Tracheal epithelial cell (primary cell): Measurements from ENCODE around the gene PSMC3IP. TPM values are rescaled to one million over a fixed set of nuclear protein-coding genes. Genes with fewer than 3 reads are reported as not detected.

Experiments
- total RNA-seq: library from RNA; depleted of rRNA; stranded (reverse); fragments of >200 nt; gene quantifications from 2 replicates; pipeline ENCODE4 v1.2.1, GENCODE V29; 2014

Gene PSMC3IP, protein sequence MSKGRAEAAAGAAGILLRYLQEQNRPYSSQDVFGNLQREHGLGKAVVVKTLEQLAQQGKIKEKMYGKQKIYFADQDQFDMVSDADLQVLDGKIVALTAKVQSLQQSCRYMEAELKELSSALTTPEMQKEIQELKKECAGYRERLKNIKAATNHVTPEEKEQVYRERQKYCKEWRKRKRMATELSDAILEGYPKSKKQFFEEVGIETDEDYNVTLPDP
- 1.1 and 1.9 TPM in 2 replicates for total RNA-seq

DNA sequence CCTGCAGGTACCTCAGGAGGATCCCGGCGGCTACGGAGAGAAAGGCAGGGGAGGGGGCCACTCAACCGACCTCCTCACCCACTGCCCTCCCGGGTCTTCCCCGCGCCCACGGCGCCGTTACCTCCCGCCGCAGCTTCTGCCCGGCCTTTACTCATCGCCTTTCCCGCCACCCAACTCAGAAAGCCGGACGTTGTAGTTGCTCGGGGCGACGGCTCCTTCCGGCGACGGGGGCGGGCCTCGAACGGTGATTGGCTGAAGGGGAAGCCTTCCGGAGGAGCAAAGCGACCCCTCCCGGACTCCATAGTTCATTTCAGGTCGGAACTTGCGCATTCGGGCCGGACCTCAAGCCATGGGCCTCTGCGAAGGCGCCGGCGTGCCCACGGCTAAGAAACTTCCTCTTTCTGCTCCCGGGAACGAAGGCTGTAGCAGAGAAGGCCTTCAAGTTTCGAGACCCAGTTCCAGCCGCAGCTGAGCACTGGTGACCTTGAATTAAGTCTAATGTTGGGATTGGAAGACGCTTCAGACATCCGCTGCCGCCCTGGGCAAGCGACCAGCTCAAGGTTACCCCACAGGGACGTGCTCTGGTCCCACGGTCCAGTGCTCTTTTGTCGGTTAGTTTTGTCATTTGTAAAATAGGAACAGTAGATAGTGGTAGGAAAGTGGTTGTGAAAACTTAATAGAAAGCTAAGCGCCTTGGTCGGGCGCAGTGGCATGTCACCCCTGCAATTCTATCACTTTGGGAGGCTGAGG is at the start of gene PSMC3IP:
PSMC3IP (minus strand) TSS at position 198 of the 750 bp plus-strand sequence; CDS start at position 155, 43 bp downstream.

DNA sequence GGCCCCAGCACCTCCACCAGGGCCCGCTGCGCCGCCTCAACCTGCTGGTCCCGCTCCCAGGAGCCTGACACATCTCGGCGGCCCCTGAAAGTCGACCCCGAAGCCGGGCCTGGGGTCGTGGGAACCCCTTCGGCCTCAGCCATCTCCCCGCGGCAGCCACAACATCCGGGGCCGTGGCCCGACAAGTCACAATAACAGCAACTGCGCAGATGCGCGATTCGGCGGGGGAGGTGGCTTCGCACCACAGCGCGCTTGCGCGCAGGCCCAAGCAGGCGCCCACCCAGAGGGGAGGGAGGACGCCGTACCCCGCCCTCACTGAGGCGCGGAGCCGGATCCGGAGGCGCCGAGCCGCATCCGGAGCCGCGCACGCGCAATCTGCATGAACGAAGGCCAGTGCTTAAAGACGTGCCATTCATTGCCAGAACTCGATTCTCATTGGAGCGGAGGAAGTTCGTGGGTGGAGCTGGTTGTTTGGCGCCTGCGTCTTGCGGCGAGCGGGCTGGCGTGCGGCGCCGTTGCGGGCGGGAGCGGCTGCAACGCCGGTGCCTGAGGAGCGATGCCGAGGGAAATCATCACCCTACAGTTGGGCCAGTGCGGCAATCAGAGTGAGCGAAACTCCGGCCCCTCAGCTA is 31.8 kb upstream of the PSMC3IP start, which contains the start of the genes RETREG3 and TUBG1:
RETREG3 (minus strand) TSS at position 193 of the 632 bp plus-strand sequence; CDS start at position 143, 50 bp downstream.
TUBG1 (plus strand) TSS at position 502 of the 632 bp plus-strand sequence; CDS start at position 557, 55 bp downstream.

DNA sequence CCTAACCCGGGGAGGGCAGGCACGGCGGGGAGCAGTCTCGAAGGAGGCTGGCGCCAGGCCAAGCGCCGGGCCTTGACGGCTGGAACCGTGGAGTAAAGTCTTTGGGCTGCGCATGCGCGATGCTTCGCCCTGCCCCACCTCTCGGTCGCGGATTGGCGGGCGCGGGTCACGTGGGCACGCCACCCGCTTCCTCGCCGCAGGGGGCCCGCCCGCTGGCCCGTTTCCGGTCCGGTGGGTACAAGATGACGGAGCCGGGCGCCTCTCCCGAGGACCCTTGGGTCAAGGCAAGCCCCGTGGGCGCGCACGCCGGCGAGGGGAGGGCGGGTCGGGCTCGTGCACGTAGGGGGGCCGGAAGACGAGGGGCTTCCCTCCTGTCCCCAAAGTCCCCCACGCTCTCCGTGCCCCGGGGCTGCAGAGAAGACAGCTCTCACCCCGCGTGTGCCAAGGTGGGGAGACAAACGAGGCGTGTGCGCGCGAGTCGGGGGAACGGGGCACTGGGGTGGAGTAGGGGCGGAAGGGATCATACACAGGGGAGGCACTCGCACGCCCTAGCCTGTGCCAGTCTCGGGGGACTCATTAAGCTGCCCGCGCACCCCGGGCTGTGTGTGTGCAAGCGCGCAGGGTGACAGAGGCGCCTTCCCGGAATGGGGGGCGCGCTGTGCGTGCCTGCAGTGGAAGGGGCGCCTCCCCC is 10.5 kb downstream of the PSMC3IP start, which contains the start of gene MLX:
MLX (plus strand) TSS at position 218 of the 691 bp plus-strand sequence; CDS start at position 243, 25 bp downstream.

DNA sequence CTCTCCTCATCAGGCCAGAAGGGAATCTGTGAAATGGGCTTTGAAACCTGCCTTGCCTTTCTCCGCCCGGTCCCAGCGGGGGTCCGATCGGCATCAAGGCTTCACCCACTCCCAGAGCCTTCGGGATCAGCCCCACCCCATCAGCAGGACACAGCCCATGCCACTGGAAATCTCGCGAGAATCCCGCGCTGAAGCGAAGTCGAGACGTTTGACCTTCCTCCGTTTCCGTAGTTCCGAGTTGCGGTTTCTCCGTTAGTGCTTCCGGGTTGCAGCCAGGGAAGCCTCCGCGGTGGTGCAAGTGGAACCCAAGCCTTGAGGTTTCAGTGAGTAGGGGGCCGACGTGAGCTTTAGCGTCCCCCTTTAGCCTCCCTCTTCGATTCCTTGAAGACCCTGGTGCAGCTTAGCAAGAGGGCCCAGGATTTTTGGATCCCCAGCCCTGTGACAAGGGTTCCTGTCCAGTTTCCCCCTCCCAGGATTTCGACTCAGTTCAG is 15.6 kb downstream of the PSMC3IP start, which contains the start of gene COASY:
COASY (plus strand) TSS at position 252 of the 491 bp plus-strand sequence. CDS start 475 bp downstream, outside the sequence.

DNA sequence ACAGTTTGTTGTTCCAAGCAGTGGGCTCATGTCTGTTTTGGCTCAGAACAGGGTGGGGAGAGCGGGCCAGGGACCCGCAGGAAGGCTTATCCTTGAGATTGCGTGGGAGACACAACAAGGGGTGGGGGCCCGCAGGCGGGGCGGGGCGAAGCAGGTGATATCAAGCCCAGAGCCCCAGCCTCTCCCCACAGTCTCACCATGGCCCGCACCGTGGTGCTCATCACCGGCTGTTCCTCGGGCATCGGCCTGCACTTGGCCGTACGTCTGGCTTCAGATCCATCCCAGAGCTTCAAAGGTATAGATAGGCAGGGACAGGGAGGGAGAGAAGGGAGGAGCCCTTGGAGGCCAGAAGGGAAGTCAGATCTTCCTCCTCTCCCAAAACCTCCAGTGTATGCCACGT is 24.8 kb downstream of the PSMC3IP start, which contains the start of gene HSD17B1:
HSD17B1 (plus strand) TSS at position 188 of the 400 bp plus-strand sequence; CDS start at position 199, 11 bp downstream.

DNA sequence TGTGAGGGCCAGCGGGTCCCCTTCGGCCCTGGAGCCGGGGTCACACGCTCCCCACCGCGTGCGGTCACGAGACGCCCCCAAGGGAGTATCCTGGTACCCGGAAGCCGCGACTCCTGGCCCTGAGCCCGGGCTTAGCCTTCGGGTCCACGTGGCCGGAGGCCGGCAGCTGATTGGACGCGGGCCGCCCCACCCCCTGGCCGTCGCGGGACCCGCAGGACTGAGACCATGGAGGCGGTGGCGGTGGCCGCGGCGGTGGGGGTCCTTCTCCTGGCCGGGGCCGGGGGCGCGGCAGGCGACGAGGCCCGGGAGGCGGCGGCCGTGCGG is 41.5 kb downstream of the PSMC3IP start, which contains the start of gene NAGLU:
NAGLU (plus strand) TSS at position 194 of the 324 bp plus-strand sequence; CDS start at position 226, 32 bp downstream.

Other genes starting within 250 kb of the PSMC3IP start
- 63.9 and 76.6 TPM in 2 replicates for gene STAT3, start 189.3 kb downstream of the PSMC3IP start, total RNA-seq
- gene CAVIN1, start 154.5 kb downstream of the PSMC3IP start, total RNA-seq: 85.0 and 210 TPM in 2 replicates
- gene ATP6V0A1, start 118.9 kb downstream of the PSMC3IP start, total RNA-seq: 37.4 and 39.9 TPM in 2 replicates
- 18.5 and 18.6 TPM in 2 replicates for gene NAGLU, start 41.5 kb downstream of the PSMC3IP start, total RNA-seq
- 8.5 and 19.5 TPM in 2 replicates for gene HSD17B1, start 24.8 kb downstream of the PSMC3IP start, total RNA-seq
- 13.7 and 14.9 TPM in 2 replicates for gene COASY, start 15.6 kb downstream of the PSMC3IP start, total RNA-seq
- gene MLX, start 10.6 kb downstream of the PSMC3IP start, total RNA-seq: 30.3 and 32.0 TPM in 2 replicates
- gene RETREG3, start 31.6 kb upstream of the PSMC3IP start, total RNA-seq: 73.3 and 85.5 TPM in 2 replicates
- 15.6 and 31.1 TPM in 2 replicates for gene TUBG1, start 32.0 kb upstream of the PSMC3IP start, total RNA-seq
- gene TUBG2, start 81.6 kb upstream of the PSMC3IP start, total RNA-seq: 4.8 and 7.2 TPM in 2 replicates
- 15.7 and 33.5 TPM in 2 replicates for gene PLEKHH3, start 99.3 kb upstream of the PSMC3IP start, total RNA-seq
- gene CCR10, start 104.1 kb upstream of the PSMC3IP start, total RNA-seq: 0.21 and 2.9 TPM in 2 replicates
- under 0.01 and 2.2 TPM in 2 replicates for gene CNTNAP1, start 104.8 kb upstream of the PSMC3IP start, total RNA-seq
- 8.9 and 12.1 TPM in 2 replicates for gene EZH1, start 167.3 kb upstream of the PSMC3IP start, total RNA-seq
- gene RAMP2, start 183.5 kb upstream of the PSMC3IP start, total RNA-seq: not detected in 2 replicates
- gene VPS25, start 195.7 kb upstream of the PSMC3IP start, total RNA-seq: 66.1 and 83.6 TPM in 2 replicates
- 0.96 TPM in 1 of 2 replicates, not detected in the other for gene WNK4, start 202.9 kb upstream of the PSMC3IP start, total RNA-seq
- 71.3 and 76.9 TPM in 2 replicates for gene COA3, start 221.0 kb upstream of the PSMC3IP start, total RNA-seq
- not detected in 2 replicates for gene CNTD1, start 221.1 kb upstream of the PSMC3IP start, total RNA-seq
- gene BECN1, start 246.6 kb upstream of the PSMC3IP start, total RNA-seq: 113 and 117 TPM in 2 replicates